CD4-positive, alpha-beta T cell treated with Interleukin-6 at 100 ng/mL for 8 hours (primary cell): ENCODE results near the gene RAB44.

ENCODE experiments used
- DNase-seq: peaks from one replicate; pipeline ENCODE4 v3.0.0-alpha.2; 2020; ENCODE audit warnings: mixed read lengths, low spot score

RAB44 gene

DNA sequence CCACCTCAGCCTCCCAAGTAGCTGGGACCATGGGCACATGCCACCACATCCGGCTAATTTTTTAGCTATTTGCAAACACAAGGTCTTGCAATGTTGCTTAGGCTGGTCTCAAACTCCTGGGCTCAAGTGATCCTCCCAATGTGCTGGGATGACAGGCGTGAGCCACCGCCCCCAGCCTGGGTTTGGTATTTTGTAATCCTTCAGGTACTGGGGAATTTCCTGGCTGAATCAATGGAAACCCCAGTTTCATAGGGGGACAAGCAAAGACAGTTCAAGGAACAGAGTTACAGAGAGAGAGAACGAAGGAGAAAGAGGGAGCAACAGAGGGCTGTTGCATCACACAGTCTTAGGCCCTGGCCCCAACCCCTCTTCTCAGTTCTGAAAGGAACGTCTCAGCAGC, 35.7 kb downstream of the RAB44 start:
- DNase-seq, result no peak

DNA sequence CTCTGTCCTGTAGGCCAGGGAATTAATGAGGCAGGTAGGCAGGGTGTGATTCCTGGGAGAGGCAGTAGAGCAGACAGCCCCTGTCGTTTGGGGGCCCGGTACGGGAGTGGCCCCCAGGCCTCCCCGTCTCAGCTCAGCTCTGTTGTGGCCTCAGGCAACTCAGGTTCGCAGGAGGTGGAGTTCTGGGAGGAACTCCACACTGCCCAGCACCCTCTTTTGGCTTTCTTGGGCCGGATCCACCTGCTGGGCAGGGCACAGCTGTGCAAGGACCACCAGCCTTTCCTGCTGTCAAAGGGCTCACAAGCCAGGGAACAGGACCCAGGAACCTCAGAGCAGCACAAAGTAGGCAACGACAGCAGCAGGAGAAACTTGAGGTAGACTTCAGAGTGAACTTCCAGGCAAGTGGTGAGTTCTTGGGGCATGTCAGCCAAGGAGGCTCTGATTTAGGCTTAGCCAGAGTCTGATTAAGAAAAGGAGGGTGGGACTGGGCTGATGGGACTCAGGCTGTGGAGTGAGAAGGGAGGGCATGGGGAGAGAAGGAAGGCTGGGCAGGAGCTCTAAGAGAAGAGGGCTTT, 36.9 kb downstream of the RAB44 start:
- no peak for DNase-seq

DNA sequence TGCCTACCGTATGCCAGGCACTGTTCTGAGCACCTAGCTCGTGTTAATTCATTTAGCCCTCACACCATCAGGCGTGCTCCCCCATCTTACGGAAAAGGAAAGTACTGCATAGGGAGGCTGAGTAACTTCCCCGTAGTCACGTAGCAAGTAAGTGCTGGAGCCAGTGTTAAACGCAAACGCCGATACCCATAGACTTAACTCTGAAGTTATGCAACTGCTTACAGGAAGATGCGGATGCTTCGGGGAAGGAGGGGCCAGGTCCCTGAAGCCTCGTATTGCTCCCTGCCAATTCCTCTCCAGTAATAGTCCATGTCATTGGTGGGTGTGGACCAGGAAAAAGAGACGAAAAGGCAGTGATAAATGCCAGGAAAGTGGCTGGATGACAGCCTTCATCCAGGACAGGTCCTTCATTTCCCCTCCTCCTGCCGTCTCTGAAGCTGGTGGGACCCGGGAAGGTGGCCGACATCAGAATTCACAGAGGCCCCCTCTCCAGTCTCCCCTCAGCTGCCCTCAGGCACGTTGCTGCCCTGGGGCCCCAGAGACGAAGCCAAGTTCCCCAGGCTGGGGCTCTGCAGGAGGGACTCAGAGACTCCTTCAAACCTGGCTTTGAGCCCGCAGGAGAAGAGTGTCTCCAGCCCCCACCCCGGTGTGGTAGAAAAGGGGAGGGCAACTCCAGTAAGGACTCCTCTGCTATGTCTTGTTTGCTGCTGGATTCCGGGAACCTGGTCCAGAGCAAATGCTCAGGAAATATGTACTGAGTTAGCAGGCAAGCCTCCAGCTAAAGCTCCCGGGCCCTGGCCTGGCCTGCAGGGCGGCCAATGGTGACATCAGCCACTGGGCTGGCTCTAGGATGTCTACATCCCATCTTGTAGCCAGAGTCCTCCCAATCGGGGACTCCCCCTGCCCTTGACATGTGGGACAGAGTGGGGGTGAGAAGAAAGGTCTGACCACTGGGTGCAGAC, 37.8 kb downstream of the RAB44 start:
- peak; percentile 39 for DNase-seq

DNA sequence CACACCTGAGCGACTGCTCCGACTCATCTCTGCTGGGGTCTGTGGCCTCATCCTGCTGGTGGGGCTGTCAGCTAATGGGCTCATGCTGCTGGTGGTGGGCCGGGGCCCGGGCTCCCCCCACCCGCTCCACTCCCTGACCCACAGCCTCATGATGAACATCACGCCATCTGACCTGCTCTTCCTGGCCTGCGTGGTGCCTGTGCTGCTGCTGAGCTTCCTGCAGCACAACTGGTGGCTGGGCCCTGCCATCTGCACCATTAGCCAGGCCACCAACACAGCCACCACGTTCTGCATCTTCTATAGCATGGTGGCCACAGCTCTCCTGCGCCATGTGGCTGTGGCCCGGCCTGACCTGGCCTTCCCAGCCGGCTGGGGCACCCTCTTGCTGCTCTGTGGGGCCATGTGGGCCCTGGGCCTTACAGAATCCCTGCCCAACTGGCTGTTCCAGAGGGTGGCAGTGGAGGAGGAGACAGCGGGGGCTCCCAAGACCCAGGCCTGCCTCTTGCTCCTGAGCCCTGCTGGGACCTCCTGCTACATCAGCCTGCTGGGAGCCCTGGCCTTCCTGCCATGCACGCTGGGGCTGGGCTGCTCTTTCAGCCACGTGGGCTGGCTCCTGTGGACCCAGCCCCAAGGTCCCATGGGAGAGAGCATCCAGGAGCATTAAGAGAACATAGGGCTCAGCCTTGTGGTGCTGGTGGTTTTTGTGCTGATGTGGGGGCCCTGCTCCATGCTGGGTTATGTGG, 39.6 kb downstream of the RAB44 start:
- DNase-seq, result no peak

DNA sequence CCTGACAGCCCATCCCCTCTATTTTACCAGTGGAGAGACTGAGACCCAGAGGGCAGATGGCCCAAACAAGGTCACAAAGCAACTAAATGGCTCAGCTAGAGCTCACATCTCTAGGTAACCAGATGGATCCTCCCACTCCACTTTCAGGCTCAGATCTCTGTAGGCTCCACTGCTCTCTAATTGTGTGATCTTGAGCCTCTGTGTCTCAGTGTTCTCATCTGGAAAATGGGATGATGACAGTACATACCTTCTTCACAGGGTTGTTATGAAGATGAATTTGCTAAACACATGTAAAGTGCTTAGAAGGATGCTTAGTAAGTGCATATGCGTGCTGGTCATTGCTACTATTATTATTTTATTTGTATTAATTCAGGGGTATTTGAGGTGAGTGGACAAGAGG, 40.5 kb downstream of the RAB44 start:
- no peak for DNase-seq

DNA sequence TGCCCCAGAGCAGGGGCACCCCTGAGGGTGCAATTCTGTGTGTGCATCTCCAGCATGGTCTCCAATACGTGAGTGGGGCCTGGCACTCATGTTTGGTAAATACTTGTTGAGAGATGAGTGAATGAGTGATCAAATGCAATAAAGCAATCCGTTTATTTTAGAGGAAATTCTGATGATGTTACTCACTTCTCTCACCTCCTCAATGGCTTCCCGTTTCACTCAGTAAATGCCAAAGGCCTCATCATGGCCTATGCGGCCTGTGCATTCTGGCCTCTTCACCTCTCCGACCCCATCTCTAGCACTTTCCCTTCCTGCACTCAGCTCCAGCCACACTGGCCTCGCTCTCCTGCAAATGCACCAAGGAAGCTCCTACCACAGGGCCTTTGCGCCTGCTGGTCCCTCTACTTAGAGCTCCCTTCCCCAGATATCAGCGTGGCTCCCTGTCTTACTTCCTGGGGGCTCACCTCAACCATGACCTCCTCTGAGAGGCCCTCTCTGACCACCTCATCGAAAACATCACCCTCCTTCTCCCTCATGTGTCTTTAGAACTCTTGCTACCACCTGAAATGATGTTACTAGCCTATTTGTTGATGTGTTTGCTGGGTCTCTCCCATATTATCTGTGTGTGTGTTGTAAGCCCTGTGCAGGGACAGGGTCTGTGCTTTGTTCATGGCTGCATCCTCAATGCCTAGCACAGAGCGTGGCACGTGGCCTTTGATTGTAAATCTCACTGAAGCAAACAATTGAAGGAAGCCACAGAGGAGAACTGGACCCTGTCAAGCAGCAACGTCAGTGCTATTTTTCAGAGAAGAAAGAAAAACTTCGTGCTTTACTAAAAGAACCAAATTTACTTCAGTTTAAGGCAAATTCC, 42.6 kb downstream of the RAB44 start:
- no peak for DNase-seq

GRCh38 chr6:36740818-36741179, 43.2 kb downstream of the RAB44 start:
- no peak for DNase-seq

GRCh38 chr6:36742146-36742545, 44.5 kb downstream of the RAB44 start:
- DNase-seq, result no peak

DNA sequence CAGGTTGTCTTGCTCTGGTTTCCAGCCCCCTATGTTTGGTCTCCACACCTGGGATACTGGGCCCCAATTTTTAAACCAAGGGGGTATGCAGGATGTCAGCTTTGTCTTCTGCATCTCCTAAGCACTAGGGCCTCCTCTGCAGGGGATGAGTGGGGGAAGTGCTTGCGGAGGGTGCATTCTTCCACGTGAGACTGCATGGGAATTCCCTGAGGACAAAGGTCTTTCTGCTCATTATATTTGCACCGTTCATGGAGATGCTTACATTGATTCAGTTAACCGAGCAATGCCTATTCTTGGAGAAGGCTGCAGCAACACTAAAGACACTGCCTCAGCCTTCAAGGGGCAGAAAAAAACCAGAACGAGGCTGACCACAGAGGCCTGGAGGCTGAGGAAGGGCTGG, 45.4 kb downstream of the RAB44 start:
- DNase-seq, result no peak

DNA sequence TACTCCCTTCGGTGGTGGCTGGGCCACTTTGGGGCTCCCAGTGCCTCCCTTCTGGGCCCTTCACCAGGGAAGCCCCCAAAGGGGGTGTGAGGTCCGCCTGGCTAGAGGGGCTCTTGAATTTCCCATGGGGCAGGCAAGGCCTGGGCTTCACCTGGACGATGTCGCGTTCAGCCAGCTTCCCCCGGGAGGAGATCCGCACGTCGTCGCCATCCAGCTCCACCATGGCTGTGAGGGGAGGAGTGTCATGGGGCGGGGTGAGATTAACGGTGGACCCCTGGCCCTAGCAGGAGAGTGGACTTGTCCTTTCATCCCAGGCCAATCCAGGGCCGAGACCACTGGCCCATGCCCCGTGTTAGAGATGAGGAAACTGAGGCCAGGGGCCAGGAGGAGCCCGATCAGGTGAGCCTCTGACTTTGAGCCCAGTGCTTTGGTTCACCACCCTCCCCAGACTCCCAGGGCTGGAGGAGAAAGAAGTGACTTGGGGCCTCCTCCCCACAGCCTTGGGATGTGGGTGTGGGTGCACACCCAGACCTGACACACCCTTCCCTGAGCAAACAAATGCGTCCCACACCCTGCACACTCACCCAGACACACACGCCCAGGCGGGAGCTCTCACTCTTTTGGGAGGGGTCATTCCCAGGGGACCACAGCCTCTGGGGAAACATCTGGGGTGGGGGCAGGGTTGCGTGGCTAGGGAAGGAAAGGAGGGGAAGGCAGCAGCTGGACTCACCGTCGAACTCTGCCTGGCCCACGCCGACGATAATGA, 46.1 kb downstream of the RAB44 start:
- no peak for DNase-seq

GRCh38 chr6:36744304-36744673, 46.7 kb downstream of the RAB44 start:
- no peak for DNase-seq

DNA sequence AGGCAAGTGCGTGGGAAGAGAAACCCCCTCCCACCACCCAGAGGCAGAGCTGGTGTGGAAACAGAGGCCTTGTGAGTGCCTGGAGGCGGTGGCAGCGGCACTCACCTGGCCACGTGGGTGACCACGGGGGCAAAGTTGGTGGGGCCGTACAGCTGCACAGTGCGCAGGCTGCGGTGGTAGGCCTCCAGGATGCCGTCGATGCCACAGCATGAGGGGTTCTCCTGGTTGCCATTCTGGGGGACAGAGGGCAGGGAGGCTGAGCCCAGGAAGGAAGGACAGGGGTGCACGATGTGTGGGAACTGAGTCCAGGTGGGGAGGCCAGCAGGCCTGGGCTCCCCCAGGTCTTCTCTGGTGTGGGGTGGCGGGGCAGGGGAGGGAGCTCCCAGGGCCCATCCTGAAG, 47.7 kb downstream of the RAB44 start:
- no peak for DNase-seq

- DNase-seq, result no peak
Observed at GRCh38 chr6:36745836-36746235, 48.2 kb downstream of the RAB44 start.

DNA sequence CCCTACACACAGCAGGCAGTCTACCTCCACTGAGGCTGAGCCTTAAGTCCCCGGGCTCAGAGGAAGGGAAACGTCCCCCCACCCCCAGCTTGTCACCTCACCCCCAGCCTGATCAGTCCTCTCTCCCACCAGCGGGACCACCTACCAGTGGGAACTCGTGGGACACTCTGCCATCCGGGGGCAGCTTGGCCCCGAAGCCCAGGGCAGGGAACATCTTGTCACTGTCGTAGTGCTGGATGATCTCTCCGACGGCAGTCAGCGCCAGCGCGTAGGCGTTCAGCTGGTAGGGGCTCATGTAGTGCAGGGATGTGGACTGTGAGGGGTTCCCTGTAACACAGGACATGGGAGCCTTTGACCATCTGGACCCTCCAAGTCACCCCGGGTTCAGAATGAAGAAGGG, 48.6 kb downstream of the RAB44 start:
- no peak for DNase-seq

DNA sequence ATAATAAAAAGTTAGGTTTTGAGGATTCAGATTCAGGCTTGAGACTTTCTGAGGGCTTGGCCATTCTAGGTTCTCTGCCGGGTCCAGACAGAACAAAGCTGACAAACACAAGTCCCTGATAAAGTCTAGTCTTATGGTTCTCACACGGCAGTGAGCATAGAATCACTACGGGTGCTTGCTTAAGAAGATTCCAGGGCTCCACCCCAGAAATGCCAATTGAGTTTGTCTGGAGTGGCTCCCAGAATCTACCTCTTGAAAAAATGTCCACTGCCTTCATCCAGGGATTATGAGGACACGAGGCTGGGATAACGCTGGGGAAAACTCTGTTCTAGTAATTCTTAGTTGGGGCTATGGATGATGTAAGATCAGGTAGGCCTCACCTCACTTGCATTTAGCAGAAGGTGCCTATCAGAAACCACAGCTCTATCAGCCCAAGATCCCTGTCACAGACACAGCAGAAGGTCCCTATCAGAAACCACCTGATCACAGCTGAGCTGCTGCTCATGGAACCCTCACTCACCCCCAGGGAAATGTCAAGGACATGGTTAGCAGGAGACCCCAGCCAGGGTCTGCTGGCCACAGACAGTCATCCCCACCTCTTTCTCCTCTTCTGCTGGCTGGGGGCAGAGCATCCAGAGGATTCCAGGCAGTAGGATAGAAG, 52.3 kb downstream of the RAB44 start:
- DNase-seq, result no peak

DNA sequence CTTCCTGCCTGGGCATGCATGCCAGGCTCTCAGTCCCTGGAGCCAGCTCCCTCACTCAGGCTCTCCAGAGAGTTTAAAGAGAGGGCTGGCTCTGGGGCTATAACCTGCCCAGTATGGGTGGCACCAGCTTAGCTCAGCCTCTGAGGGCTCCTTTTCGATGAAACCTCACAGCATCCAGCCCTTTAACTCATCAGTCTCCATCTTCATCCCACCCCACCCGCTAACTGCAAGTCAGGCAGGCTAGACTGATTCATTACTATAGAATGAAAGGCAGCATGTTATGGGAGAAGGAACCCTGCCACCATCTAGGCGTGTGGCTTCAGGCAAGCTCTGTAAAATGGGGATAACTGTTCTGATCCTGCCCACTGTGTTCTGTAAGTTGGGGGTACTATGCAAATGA, 53.5 kb downstream of the RAB44 start:
- DNase-seq, result no peak

GRCh38 chr6:36751833-36752186, 54.2 kb downstream of the RAB44 start:
- no peak for DNase-seq

DNA sequence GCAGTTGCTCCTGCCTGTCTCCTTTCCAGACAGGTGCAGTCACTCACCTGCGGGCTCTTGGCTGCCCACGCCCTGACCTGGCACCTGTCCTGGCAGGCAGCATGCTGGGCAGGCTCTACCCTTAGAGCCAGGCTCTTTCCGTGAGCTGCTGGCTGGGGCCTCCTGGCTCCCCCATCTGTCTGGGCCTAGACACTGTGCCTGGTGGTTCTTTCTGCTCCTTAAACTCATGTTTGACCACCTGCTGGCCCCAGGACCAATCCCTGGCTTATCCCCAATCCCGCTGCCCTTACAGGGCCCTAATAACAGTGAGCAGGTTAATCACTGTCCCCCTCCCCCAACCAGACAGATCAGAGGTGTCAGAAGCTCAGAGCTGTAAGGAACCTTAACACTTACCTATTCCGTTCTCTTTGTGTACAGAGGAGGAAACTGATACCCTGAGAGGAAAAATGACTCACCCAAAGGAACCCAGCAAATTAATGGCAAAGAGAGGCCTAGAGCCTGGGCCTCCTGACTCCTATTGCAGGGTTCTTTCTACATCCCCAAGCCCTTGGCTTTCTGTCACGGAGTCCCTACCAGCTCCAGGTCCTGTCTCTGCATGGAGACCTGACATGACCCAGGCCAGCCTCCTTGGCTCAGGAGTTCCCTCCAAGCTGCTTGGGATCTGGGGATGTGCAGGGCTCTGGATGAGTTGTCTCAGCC, 54.7 kb downstream of the RAB44 start:
- peak; percentile 63 for DNase-seq

- no peak for DNase-seq
Observed at GRCh38 chr6:36752886-36753506, 55.4 kb downstream of the RAB44 start.
